MM.1S (cell line): Measurements from ENCODE around the gene E4F1.

Experiments
- DNase-seq: peaks from one replicate; pipeline ENCODE4 v3.0.0-alpha.2; 2015
- H2AFZ ChIP-seq: fragments of 300-600 bp; sonication (generic); 2 replicates; pipeline ENCODE4 v1.6.0; 2016; ENCODE audit warnings: antibody characterized with exemption, low read length
- H3F3A ChIP-seq: fragments of 300-600 bp; sonication (generic); 2 replicates; pipeline ENCODE4 v1.6.1; 2016; ENCODE audit warnings: mild to moderate bottlenecking, antibody characterized with exemption, low read length, moderate library complexity, mixed read lengths; ENCODE audit not compliant: insufficient read depth
- H3K27ac ChIP-seq: fragments of 300-600 bp; sonication (generic); 2 replicates; pipeline ENCODE4 v1.5.1; 2016; ENCODE audit warnings: mild to moderate bottlenecking, low read length
- H3K27me3 ChIP-seq: fragments of 300-600 bp; sonication (generic); replicated peaks from 2 replicates; pipeline ENCODE4 v1.6.0; 2016; ENCODE audit warnings: low read length; ENCODE audit not compliant: insufficient read depth
- H3K36me3 ChIP-seq: fragments of 300-600 bp; sonication (generic); replicated peaks from 2 replicates; pipeline ENCODE4 v1.6.1; 2016; ENCODE audit warnings: mild to moderate bottlenecking, low read length, mixed read lengths; ENCODE audit not compliant: insufficient read depth
- H3K4me1 ChIP-seq: fragments of 300-600 bp; sonication (generic); 2 replicates; pipeline ENCODE4 v1.6.1; 2016; ENCODE audit warnings: low read length, mixed read lengths
- H3K4me2 ChIP-seq: fragments of 300-600 bp; sonication (generic); 2 replicates; pipeline ENCODE4 v1.6.0; 2016; ENCODE audit warnings: low read depth, low read length
- H3K4me3 ChIP-seq: fragments of 300-600 bp; sonication (generic); 2 replicates; pipeline ENCODE4 v1.5.1; 2016; ENCODE audit warnings: low read length, mixed read lengths
- H3K79me2 ChIP-seq: fragments of 300-600 bp; sonication (generic); 2 replicates; pipeline ENCODE4 v1.6.1; 2016; ENCODE audit warnings: mixed run types, low read length, mixed read lengths
- H3K9ac ChIP-seq: fragments of 300-600 bp; sonication (generic); 2 replicates; pipeline ENCODE4 v1.6.1; 2016; ENCODE audit warnings: low read length, mixed read lengths
- H3K9me2 ChIP-seq: fragments of 300-600 bp; sonication (generic); replicated peaks from 2 replicates; pipeline ENCODE4 v1.6.1; 2016; ENCODE audit warnings: mild to moderate bottlenecking, low read length, mixed read lengths; ENCODE audit not compliant: insufficient read depth
- H3K9me3 ChIP-seq: fragments of 300-600 bp; sonication (generic); replicated peaks from 2 replicates; pipeline ENCODE4 v1.6.1; 2016; ENCODE audit warnings: mild to moderate bottlenecking, low read length, mixed read lengths; ENCODE audit not compliant: insufficient read depth
- H4K20me1 ChIP-seq: fragments of 300-600 bp; sonication (generic); 2 replicates; pipeline ENCODE4 v1.6.1; 2016; ENCODE audit warnings: mild to moderate bottlenecking, low read length, moderate library complexity, mixed read lengths; ENCODE audit not compliant: insufficient read depth
- CTCF ChIP-seq: fragments of 300-600 bp; sonication (generic); IDR thresholded peaks from 2 replicates; pipeline ENCODE4 v1.5.1; 2016; ENCODE audit warnings: antibody characterized with exemption, low read length, mixed read lengths
- EZH2 ChIP-seq: fragments of 300-600 bp; sonication (generic); optimal IDR thresholded peaks from 2 replicates; pipeline ENCODE3; 2017; ENCODE audit warnings: low read depth, mild to moderate bottlenecking, antibody characterized with exemption, low read length, mixed read lengths
- EZH2phosphoT487 ChIP-seq: fragments of 300-600 bp; sonication (generic); IDR thresholded peaks from 2 replicates; pipeline ENCODE4 v1.6.1; 2018; ENCODE audit warnings: antibody characterized with exemption, low read length

Gene E4F1

GRCh38 chr16:2184346-2184745 lies 39.0 kb upstream of the E4F1 start:
- DNase-seq, result no peak
- Histone ChIP-seq H3K36me3 (no peaks in the 10 kb centered on the region), H3K4me1 (no peaks in the 10 kb centered on the region), H3K27me3 (peaks cover 46% of the 10 kb centered on the region), H3K4me3 (no peak overlapping the region), H3F3A (no peaks in the 10 kb centered on the region), H3K9me2 (no peaks in the 10 kb centered on the region), H3K4me2 (no peak overlapping the region), H4K20me1 (no peaks in the 10 kb centered on the region), H2AFZ (no peak overlapping the region), H3K79me2 (no peaks in the 10 kb centered on the region), H3K9ac (no peak overlapping the region), H3K27ac (no peak overlapping the region), H3K9me3 (no peaks in the 10 kb centered on the region)
- TF ChIP-seq CTCF, result no peak
- no peak for TF ChIP-seq EZH2phosphoT487
- TF ChIP-seq EZH2, result no peak

DNA sequence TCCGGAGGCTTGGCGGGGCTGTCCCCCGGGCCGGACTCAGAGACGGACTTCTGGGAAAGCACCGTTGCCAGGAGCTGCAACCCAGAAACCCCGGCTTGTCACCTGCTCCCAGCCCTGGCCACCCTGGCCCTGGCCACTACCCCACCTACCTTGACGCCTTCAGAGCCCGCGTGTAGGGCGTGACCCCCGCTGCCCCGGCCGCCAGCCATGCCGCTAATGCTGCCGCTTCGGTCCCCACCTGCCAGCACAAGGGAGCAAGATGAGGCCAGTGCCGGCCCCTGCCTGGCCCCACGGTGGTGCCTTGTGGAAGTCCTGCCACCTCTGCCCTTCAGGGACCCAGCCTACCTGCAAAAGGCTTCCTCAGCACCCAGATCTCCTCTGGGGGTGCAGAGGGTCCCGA lies 38.4 kb upstream of the E4F1 start:
- Histone ChIP-seq H4K20me1 (no peaks in the 10 kb centered on the region), H3K4me3 (no peak overlapping the region), H3K9ac (no peak overlapping the region), H2AFZ (no peak overlapping the region), H3K9me3 (no peaks in the 10 kb centered on the region), H3K79me2 (no peaks in the 10 kb centered on the region), H3K4me2 (no peak overlapping the region), H3K27me3 (peaks cover 46% of the 10 kb centered on the region), H3K36me3 (no peaks in the 10 kb centered on the region), H3K4me1 (no peaks in the 10 kb centered on the region), H3K9me2 (no peaks in the 10 kb centered on the region), H3K27ac (no peak overlapping the region), H3F3A (no peaks in the 10 kb centered on the region)
- TF ChIP-seq EZH2, result no peak
- no peak for TF ChIP-seq EZH2phosphoT487
- no peak for DNase-seq

- no peak for DNase-seq
- Histone ChIP-seq H3K4me1 (no peaks in the 10 kb centered on the region), H3K4me2 (no peak overlapping the region)
Observed at GRCh38 chr16:2186064-2186463, 37.3 kb upstream of the E4F1 start.

More at GRCh38 chr16:2186064-2186463, 37.3 kb upstream of the E4F1 start:
- H4K20me1 ChIP-seq, result no peaks in the 10 kb centered on the region
- no peaks in the 10 kb centered on the region for H3K36me3 ChIP-seq
- H3K4me3 ChIP-seq, result no peak overlapping the region
- peaks cover 56% of the 10 kb centered on the region for H3K27me3 ChIP-seq
- no peaks in the 10 kb centered on the region for H3F3A ChIP-seq
- H3K79me2 ChIP-seq, result no peaks in the 10 kb centered on the region
- H3K9ac ChIP-seq, result no peak overlapping the region
- no peak overlapping the region for H3K27ac ChIP-seq
- no peaks in the 10 kb centered on the region for H3K9me2 ChIP-seq
- H2AFZ ChIP-seq, result no peak overlapping the region
- H3K9me3 ChIP-seq, result no peaks in the 10 kb centered on the region
- TF ChIP-seq CTCF, result no peak
- TF ChIP-seq EZH2phosphoT487, result no peak
- no peak for TF ChIP-seq EZH2
